Brain microvascular endothelial cell (primary cell): ENCODE results near the gene KRT81.

ENCODE experiments used
- DNase-seq: peaks from one replicate; pipeline ENCODE4 v3.0.0-alpha.2; 2020
- H3K27ac ChIP-seq: fragments of 250-450 bp; sonication (Bioruptor Pico); 2 replicates; pipeline ENCODE4 v1.5.1; 2020; ENCODE audit warnings: mild to moderate bottlenecking, moderate library complexity
- H3K27me3 ChIP-seq: fragments of 250-450 bp; sonication (Bioruptor Pico); replicated peaks from 2 replicates; pipeline ENCODE4 v1.5.1; 2020; ENCODE audit warnings: mild to moderate bottlenecking
- H3K36me3 ChIP-seq: fragments of 250-450 bp; sonication (Bioruptor Pico); replicated peaks from 2 replicates; pipeline ENCODE4 v1.5.1; 2020; ENCODE audit warnings: mild to moderate bottlenecking
- H3K4me3 ChIP-seq: 2 replicates; pipeline ENCODE4 v1.5.1; 2011; ENCODE audit warnings: low read depth, mild to moderate bottlenecking, control low read depth, low read length, moderate library complexity
- CTCF ChIP-seq: IDR thresholded peaks from 2 replicates; pipeline ENCODE4 v1.5.1; 2011; ENCODE audit warnings: low read depth, mild to moderate bottlenecking, moderate library complexity, low read length, control low read depth, inconsistent platforms; ENCODE audit errors: missing control alignments
- in situ Hi-C: cut with HindIII; loops from 2 replicates; pipeline ENCODE4 v1.10.0; 2017; ENCODE audit warnings: low sequenced_read_pairs, low pct_ligation_motif_present

The KRT81 gene

GRCh38 chr12:52334185-52334584 lies 42.9 kb upstream of the KRT81 start:
- no peak for TF ChIP-seq CTCF
- H3K4me3 ChIP-seq = no peak overlapping the region
- DNase-seq = no peak
- H3K27me3 ChIP-seq = peaks cover 2% of the 10 kb centered on the region
- in situ Hi-C loops = no loop called here
- H3K36me3 ChIP-seq = no peaks in the 10 kb centered on the region
- H3K27ac ChIP-seq = no peak overlapping the region

GRCh38 chr12:52333321-52333720 lies 42.0 kb upstream of the KRT81 start:
- no peak for TF ChIP-seq CTCF
- no peaks in the 10 kb centered on the region for H3K36me3 ChIP-seq
- no peak for DNase-seq
- H3K27ac ChIP-seq = no peak overlapping the region
- no peaks in the 10 kb centered on the region for H3K27me3 ChIP-seq
- no peak overlapping the region for H3K4me3 ChIP-seq
- in situ Hi-C loops = no loop called here

GRCh38 chr12:52332381-52332780 lies 41.0 kb upstream of the KRT81 start:
- no peak for TF ChIP-seq CTCF
- H3K27ac ChIP-seq = no peak overlapping the region
- DNase-seq = no peak
- no peak overlapping the region for H3K4me3 ChIP-seq
- no peaks in the 10 kb centered on the region for H3K36me3 ChIP-seq
- H3K27me3 ChIP-seq = no peaks in the 10 kb centered on the region
- in situ Hi-C loops = no loop called here

GRCh38 chr12:52331833-52332232 lies 40.5 kb upstream of the KRT81 start:
- TF ChIP-seq CTCF = no peak
- DNase-seq = no peak
- Histone ChIP-seq H3K4me3 (no peak overlapping the region), H3K36me3 (no peaks in the 10 kb centered on the region), H3K27ac (no peak overlapping the region), H3K27me3 (no peaks in the 10 kb centered on the region)
- in situ Hi-C loops = no loop called here

- no peak for TF ChIP-seq CTCF
- Histone ChIP-seq H3K27ac (no peak overlapping the region), H3K27me3 (no peaks in the 10 kb centered on the region), H3K4me3 (no peak overlapping the region), H3K36me3 (no peaks in the 10 kb centered on the region)
- in situ Hi-C loops = no loop called here
- DNase-seq = no peak
These were observed 39.7 kb upstream of the KRT81 start for GRCh38 chr12:52331039-52331438.

- Histone ChIP-seq H3K27ac (no peak overlapping the region), H3K4me3 (no peak overlapping the region), H3K36me3 (no peaks in the 10 kb centered on the region), H3K27me3 (no peaks in the 10 kb centered on the region)
- in situ Hi-C loops = no loop called here
- DNase-seq = no peak
- no peak for TF ChIP-seq CTCF
These were observed 36.6 kb upstream of the KRT81 start for GRCh38 chr12:52327830-52328500.
